MCF 10A (cell line): Measurements from ENCODE around the gene LINS1. TPM values are rescaled to one million over a fixed set of nuclear protein-coding genes. Genes with fewer than 3 reads are reported as not detected.

Experiments
- BruUV-seq: library from RNA; stranded (reverse); fragments of 400-500 nt; replicated peaks from 2 replicates; lab custom pipeline; 2021; lab: Mats Ljungman, UMichigan
- CTCF ChIA-PET: fragments of 300-600 bp; sonication (Branson Sonifier 250); formaldehyde crosslinking; extraction: SDS; loops from one replicate; lab custom pipeline; 2021; ENCODE audit warnings: antibody characterized with exemption, inconsistent platforms; lab: Yijun Ruan, JAX
- POLR2A ChIA-PET: fragments of 300-600, 350-650 bp; sonication (Branson Sonifier 250); formaldehyde crosslinking; extraction: SDS; loops from one replicate; lab custom pipeline; 2020; ENCODE audit warnings: antibody characterized with exemption, inconsistent platforms; lab: Yijun Ruan, JAX
- DNase-seq: peaks from one replicate; pipeline ENCODE4 v3.0.0-alpha.2; 2018; ENCODE audit not compliant: unreplicated experiment
- H3K27ac Mint-ChIP-seq: one replicate; pipeline ENCODE4 v1.8.0; 2022; ENCODE audit warnings: mild to moderate bottlenecking, low read depth, mixed read lengths; ENCODE audit not compliant: unreplicated experiment
- H3K27me3 Mint-ChIP-seq: one replicate; pipeline ENCODE4 v1.8.0; 2022; ENCODE audit warnings: mixed read lengths; ENCODE audit not compliant: insufficient read depth, unreplicated experiment
- H3K36me3 Mint-ChIP-seq: one replicate; pipeline ENCODE4 v1.8.0; 2022; ENCODE audit warnings: mild to moderate bottlenecking, moderate library complexity, mixed read lengths; ENCODE audit not compliant: insufficient read depth, unreplicated experiment
- H3K4me1 Mint-ChIP-seq: one replicate; pipeline ENCODE4 v1.8.0; 2022; ENCODE audit warnings: mixed read lengths; ENCODE audit not compliant: insufficient read depth, unreplicated experiment
- H3K4me3 Mint-ChIP-seq: one replicate; pipeline ENCODE4 v1.8.0; 2022; ENCODE audit warnings: mild to moderate bottlenecking, moderate library complexity, mixed read lengths; ENCODE audit not compliant: unreplicated experiment
- H3K9me3 Mint-ChIP-seq: one replicate; pipeline ENCODE4 v1.8.0; 2022; ENCODE audit warnings: mixed read lengths; ENCODE audit not compliant: unreplicated experiment
- CTCF ChIP-seq: fragments of 200-600 bp; IDR thresholded peaks from one replicate; pipeline ENCODE4 v1.8.0; 2022; ENCODE audit warnings: antibody characterized with exemption, mild to moderate bottlenecking; ENCODE audit not compliant: unreplicated experiment
- intact Hi-C: fragments of 100-400 bp; cut with micrococcal nuclease; formaldehyde crosslinking; loops from 2 replicates; pipeline ENCODE4 v1.14.1; 2022
- total RNA-seq: library from RNA; stranded (reverse); gene quantifications from 2 replicates; pipeline ENCODE4 v1.2.3, GENCODE V29; 2022

LINS1 gene
- total RNA-seq, 1 experiment from 2014 or later, result 15.1 TPM

GRCh38 chr15:100559330-100559729, 42.7 kb downstream of the LINS1 start:
- BruUV-seq, result no TSS peak
- Mint-ChIP-seq H3K27ac (no peak overlapping the region), H3K9me3 (no peaks in the 10 kb centered on the region), H3K27me3 (no peaks in the 10 kb centered on the region), H3K4me3 (no peak overlapping the region), H3K36me3 (peaks cover 5% of the 10 kb centered on the region), H3K4me1 (no peaks in the 10 kb centered on the region)
- CTCF ChIA-PET, result interaction anchor here (0.6 to 8.4 kb wide), 3 partner anchors 13 to 630 kb away, joined by 4 to 36 read pairs (median 4); no protein-coding TSS in a partner anchor
- intact Hi-C loops, result no loop called here
- peak; percentile 62 for DNase-seq
- POLR2A ChIA-PET, result interaction anchor here (0.9 to 1.0 kb wide), 2 partner anchors 14 to 209 kb away, joined by 4 read pairs; no protein-coding TSS in a partner anchor
- no peak for TF ChIP-seq CTCF

GRCh38 chr15:100558771-100559254, 43.2 kb downstream of the LINS1 start:
- no peak overlapping the region for H3K27ac Mint-ChIP-seq
- ChIA-PET POLR2A (interaction anchor here (0.9 to 1.0 kb wide), 2 partner anchors 15 to 208 kb away, joined by 4 read pairs; no protein-coding TSS in a partner anchor), CTCF (interaction anchor here (1.4 to 8.4 kb wide), 2 partner anchors 14 to 208 kb away, joined by 4 to 36 read pairs; no protein-coding TSS in a partner anchor)
- intact Hi-C loops, result no loop called here
- BruUV-seq, result no TSS peak
- H3K27me3 Mint-ChIP-seq, result no peaks in the 10 kb centered on the region
- H3K9me3 Mint-ChIP-seq, result no peaks in the 10 kb centered on the region
- no peaks in the 10 kb centered on the region for H3K4me1 Mint-ChIP-seq
- H3K4me3 Mint-ChIP-seq, result no peak overlapping the region
- H3K36me3 Mint-ChIP-seq, result peaks cover 5% of the 10 kb centered on the region
- DNase-seq, result no peak
- TF ChIP-seq CTCF, result no peak

DNA sequence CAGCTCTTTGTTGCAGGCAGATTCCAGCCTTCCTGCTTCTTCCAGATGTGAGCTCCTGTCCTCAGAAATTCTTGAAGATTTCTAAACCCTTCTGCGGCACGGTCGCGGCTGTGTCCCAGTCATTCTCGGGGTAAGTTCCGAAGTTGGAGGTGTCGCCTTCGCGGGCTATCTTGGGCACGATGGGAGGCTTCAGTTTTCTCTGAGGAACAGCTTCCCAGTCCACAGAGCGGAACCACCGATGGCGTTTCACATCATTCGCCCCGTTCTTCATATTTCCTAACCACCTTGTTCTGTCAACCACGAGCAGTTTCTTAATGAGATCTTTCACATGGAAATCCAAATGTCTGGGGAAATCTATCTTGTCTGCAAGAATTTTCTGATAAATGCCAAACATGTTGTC, 48.5 kb downstream of the LINS1 start:
- H3K36me3 Mint-ChIP-seq, result peaks cover 5% of the 10 kb centered on the region
- intact Hi-C loops, result no loop called here
- no TSS peak for BruUV-seq
- no peak overlapping the region for H3K4me3 Mint-ChIP-seq
- DNase-seq, result no peak
- H3K27me3 Mint-ChIP-seq, result no peaks in the 10 kb centered on the region
- TF ChIP-seq CTCF, result no peak
- no peaks in the 10 kb centered on the region for H3K4me1 Mint-ChIP-seq
- POLR2A ChIA-PET, result no interaction called here
- H3K27ac Mint-ChIP-seq, result no peak overlapping the region
- CTCF ChIA-PET, result interaction anchor here (0.9 kb wide), 2 partner anchors 19 to 44 kb away, joined by 3 read pairs; no protein-coding TSS in a partner anchor
- H3K9me3 Mint-ChIP-seq, result no peaks in the 10 kb centered on the region

DNA sequence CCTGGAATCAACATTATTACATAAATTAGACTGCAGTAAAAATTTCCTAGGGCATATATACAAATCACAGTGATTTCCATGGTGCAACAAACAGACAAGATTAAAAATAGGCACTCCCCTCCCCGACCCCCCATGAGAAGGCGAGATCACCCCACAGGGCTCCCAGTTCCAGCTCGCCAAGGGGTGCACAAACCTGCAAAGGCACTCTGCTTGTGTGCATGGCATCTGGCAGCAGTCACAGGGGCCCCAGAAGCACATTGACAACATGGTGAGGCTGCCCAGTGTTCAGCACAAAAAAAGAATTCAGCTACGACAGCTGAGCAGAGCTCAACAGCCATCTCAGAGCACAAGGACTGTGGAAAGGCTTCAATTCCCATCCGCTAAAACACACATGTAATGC, 54.0 kb downstream of the LINS1 start:
- no peak for TF ChIP-seq CTCF
- H3K36me3 Mint-ChIP-seq, result no peaks in the 10 kb centered on the region
- no TSS peak for BruUV-seq
- DNase-seq, result no peak
- ChIA-PET CTCF (interaction anchor here (0.7 kb wide), 1 partner anchor 637 kb away, joined by 3 read pairs; no protein-coding TSS in a partner anchor), POLR2A (interaction anchor here (1.0 kb wide), 1 partner anchor 197 kb away, joined by 3 read pairs; no protein-coding TSS in a partner anchor)
- H3K9me3 Mint-ChIP-seq, result no peaks in the 10 kb centered on the region
- intact Hi-C loops, result no loop called here
- no peaks in the 10 kb centered on the region for H3K27me3 Mint-ChIP-seq
- H3K27ac Mint-ChIP-seq, result no peak overlapping the region
- no peak overlapping the region for H3K4me3 Mint-ChIP-seq
- H3K4me1 Mint-ChIP-seq, result no peaks in the 10 kb centered on the region
